GM23338 (cell line): Measurements from ENCODE around the gene AQP1. TPM values are rescaled to one million over a fixed set of nuclear protein-coding genes. Genes with fewer than 3 reads are reported as not detected.

Experiments used
- ATAC-seq: fragments of 200-7000 bp; cut with Tn5 transposase; 3 replicates; pipeline ENCODE4 v1.9.1; 2020
- DNase-seq: peaks from one replicate; pipeline ENCODE4 v3.0.0-alpha.2; 2015; ENCODE audit warnings: low spot score
- H2AFZ ChIP-seq: fragments of 200-600 bp; sonication (generic); 2 replicates; pipeline ENCODE4 v1.8.0; 2016; ENCODE audit warnings: antibody characterized with exemption, mild to moderate bottlenecking, moderate library complexity
- H3F3A ChIP-seq: fragments of 200-600 bp; sonication (generic); replicated peaks from 2 replicates; pipeline ENCODE4 v1.8.0; 2017; ENCODE audit warnings: antibody characterized with exemption, mixed run types, low read depth
- H3K27ac ChIP-seq: fragments of 200-600 bp; sonication (generic); 2 replicates; pipeline ENCODE4 v1.6.1; 2016; ENCODE audit warnings: low read depth
- H3K27me3 ChIP-seq: fragments of 200-600 bp; sonication (generic); 2 replicates; pipeline ENCODE4 v1.8.0; 2016; ENCODE audit warnings: mild to moderate bottlenecking, mixed run types, moderate library complexity; ENCODE audit not compliant: insufficient read depth
- H3K36me3 ChIP-seq: fragments of 200-600 bp; sonication (generic); 2 replicates; pipeline ENCODE4 v1.8.0; 2016; ENCODE audit warnings: mild to moderate bottlenecking; ENCODE audit not compliant: insufficient read depth
- H3K4me1 ChIP-seq: fragments of 200-600 bp; sonication (generic); 2 replicates; pipeline ENCODE4 v1.8.0; 2016; ENCODE audit warnings: mild to moderate bottlenecking, moderate library complexity; ENCODE audit not compliant: insufficient read depth
- H3K4me2 ChIP-seq: fragments of 200-600 bp; sonication (generic); 2 replicates; pipeline ENCODE4 v1.7.1; 2017; ENCODE audit warnings: mixed run types
- H3K4me3 ChIP-seq: fragments of 200-600 bp; sonication (generic); 2 replicates; pipeline ENCODE4 v1.6.1; 2016; ENCODE audit warnings: mixed run types
- H3K79me2 ChIP-seq: fragments of 200-600 bp; sonication (generic); replicated peaks from 2 replicates; pipeline ENCODE4 v1.8.0; 2017; ENCODE audit warnings: mild to moderate bottlenecking; ENCODE audit not compliant: insufficient read depth
- H3K9me2 ChIP-seq: fragments of 200-600 bp; sonication (generic); 2 replicates; pipeline ENCODE4 v1.8.0; 2017; ENCODE audit not compliant: insufficient read depth
- H4K20me1 ChIP-seq: fragments of 200-600 bp; sonication (generic); replicated peaks from 2 replicates; pipeline ENCODE4 v1.8.0; 2017; ENCODE audit warnings: mild to moderate bottlenecking; ENCODE audit not compliant: insufficient read depth
- H3K27ac Mint-ChIP-seq: 2 replicates; pipeline ENCODE4 v1.8.0; 2020; ENCODE audit warnings: inconsistent platforms, mild to moderate bottlenecking, moderate library complexity, mixed read lengths
- H3K27me3 Mint-ChIP-seq: 3 replicates; pipeline ENCODE4 v1.8.0; 2022; ENCODE audit warnings: low read depth, mild to moderate bottlenecking, moderate library complexity, mixed read lengths, inconsistent platforms; ENCODE audit not compliant: insufficient read depth, poor library complexity
- H3K36me3 Mint-ChIP-seq: 3 replicates; pipeline ENCODE4 v1.8.0; 2021; ENCODE audit warnings: low read depth, mild to moderate bottlenecking, inconsistent platforms, moderate library complexity, mixed read lengths
- H3K4me1 Mint-ChIP-seq: 3 replicates; pipeline ENCODE4 v1.8.0; 2020; ENCODE audit warnings: mild to moderate bottlenecking, inconsistent platforms, mixed read lengths
- H3K4me3 Mint-ChIP-seq: 3 replicates; pipeline ENCODE4 v1.8.0; 2021; ENCODE audit warnings: moderate library complexity, mild to moderate bottlenecking, inconsistent platforms, mixed read lengths
- H3K9me3 Mint-ChIP-seq: 3 replicates; pipeline ENCODE4 v1.8.0; 2020; ENCODE audit warnings: moderate library complexity, mild to moderate bottlenecking, inconsistent platforms, mixed read lengths
- CREB1 ChIP-seq: fragments of 250-450 bp; sonication (Bioruptor Pico); IDR thresholded peaks from 2 replicates; pipeline ENCODE4 v1.5.0; 2020; ENCODE audit warnings: low read depth, mild to moderate bottlenecking, moderate library complexity
- CTCF ChIP-seq, 2 experiments: fragments of 200-600 bp in 1 of 2; sonication (generic) in 1 of 2; conservative IDR thresholded peaks; 2 replicates each; pipeline versions ENCODE4 v1.5.1 to v1.6.1; 2016 to 2017; ENCODE audit warnings: antibody characterized with exemption in 2 of 2, low read depth in 2 of 2, mild to moderate bottlenecking in 2 of 2, moderate library complexity in 1 of 2
- EZH2 ChIP-seq: fragments of 200-600 bp; sonication (generic); IDR thresholded peaks from one replicate; pipeline ENCODE4 v1.8.0; 2017; ENCODE audit warnings: antibody characterized with exemption, mild to moderate bottlenecking, low read depth; ENCODE audit not compliant: unreplicated experiment
- EZH2phosphoT487 ChIP-seq: fragments of 200-600 bp; sonication (generic); IDR thresholded peaks from one replicate; pipeline ENCODE4 v1.8.1; 2018; ENCODE audit warnings: antibody characterized with exemption; ENCODE audit not compliant: unreplicated experiment
- POLR2AphosphoS5 ChIP-seq: IDR thresholded peaks from 2 replicates; pipeline ENCODE4 v1.6.1; 2016; ENCODE audit warnings: antibody characterized with exemption, low read depth
- ZNF114 ChIP-seq: fragments of 250-450 bp; sonication (Bioruptor Pico); IDR thresholded peaks from 2 replicates; pipeline ENCODE4 v1.5.0; 2020; ENCODE audit warnings: mild to moderate bottlenecking, moderate library complexity
- ZNF462 ChIP-seq: fragments of 250-450 bp; sonication (Bioruptor Pico); IDR thresholded peaks from 2 replicates; pipeline ENCODE4 v1.5.0; 2020; ENCODE audit warnings: mild to moderate bottlenecking, moderate library complexity
- polyA plus RNA-seq: library from polyadenylated mRNA; unstranded; fragments of >200 nt; fragmentation: Nextera tagmentation; extraction: Ambion mirVana; gene quantifications from 2 replicates; pipeline ENCODE4 v1.2.1, GENCODE V29; 2016
- total RNA-seq: library from RNA; depleted of rRNA; stranded (reverse); fragments of >200 nt; shearing (Covaris generic); gene quantifications from 2 replicates; pipeline ENCODE4 v1.2.3, GENCODE V29; 2014

Gene AQP1
- total and polyA plus RNA-seq, 2 experiments from 2014 or later, result 0.28 TPM; not detected in 1

- no peak overlapping the region for H3K27ac Mint-ChIP-seq
- H3K27me3 Mint-ChIP-seq, result peaks cover 9% of the 10 kb centered on the region
- Histone ChIP-seq H3K36me3 (no peaks in the 10 kb centered on the region), H2AFZ (no peak overlapping the region), H3K79me2 (no peaks in the 10 kb centered on the region), H3K9me2 (no peaks in the 10 kb centered on the region), H3K27ac (no peak overlapping the region), H3K4me3 (no peak overlapping the region), H3K27me3 (no peaks in the 10 kb centered on the region), H3F3A (no peaks in the 10 kb centered on the region), H3K4me2 (no peak overlapping the region), H4K20me1 (no peaks in the 10 kb centered on the region), H3K4me1 (no peaks in the 10 kb centered on the region)
- TF ChIP-seq EZH2phosphoT487, result no peak
- peak in 1 of 2 experiments; percentile 32; a peak in 2 of 4 replicates for TF ChIP-seq CTCF (conservative IDR thresholded peaks at IDR 0.05; ENCODE audit: low read depth in 2 of 2)
- TF ChIP-seq POLR2AphosphoS5, result no peak
- DNase-seq (no peak), ATAC-seq (peak; percentile 59)
- peaks cover 5% of the 10 kb centered on the region for H3K4me1 Mint-ChIP-seq
- no peaks in the 10 kb centered on the region; the same call in 2 of the 3 replicates for H3K36me3 Mint-ChIP-seq
- no peaks in the 10 kb centered on the region for H3K9me3 Mint-ChIP-seq
- H3K4me3 Mint-ChIP-seq, result no peak overlapping the region
Observed at GRCh38 chr7:30907527-30908267, 4.0 kb upstream of the AQP1 start.

- H3K36me3 Mint-ChIP-seq, result no peaks in the 10 kb centered on the region; the same call in 2 of the 3 replicates
- H3K27ac ChIP-seq, result no peak overlapping the region
- no peaks in the 10 kb centered on the region for H3K4me1 ChIP-seq
- H3K4me1 Mint-ChIP-seq, result peaks cover 13% of the 10 kb centered on the region
- H4K20me1 ChIP-seq, result no peaks in the 10 kb centered on the region
- no peaks in the 10 kb centered on the region for H3K9me3 Mint-ChIP-seq
- no peaks in the 10 kb centered on the region for H3K9me2 ChIP-seq
- peak overlapping the region; percentile 49; the same call in 1 of the 2 replicates for H3K27ac Mint-ChIP-seq
- no peaks in the 10 kb centered on the region for H3K36me3 ChIP-seq
- H3K4me2 ChIP-seq, result no peak overlapping the region
- H3F3A ChIP-seq, result no peaks in the 10 kb centered on the region
- peak; percentile 77 for DNase-seq
- TF ChIP-seq EZH2 (no peak), ZNF114 (CRISPR knock-in tag) (no peak), CTCF (conservative IDR thresholded peaks at IDR 0.05; ENCODE audit: low read depth in 2 of 2) (peak; percentile 67 to 86), POLR2AphosphoS5 (no peak), CREB1 (CRISPR knock-in tag) (no peak), ZNF462 (CRISPR knock-in tag) (no peak)
- H3K27me3 ChIP-seq, result no peaks in the 10 kb centered on the region
- no peak overlapping the region for H3K4me3 ChIP-seq
- ATAC-seq, result peak; percentile 73
- H3K4me3 Mint-ChIP-seq, result no peak overlapping the region
- H3K27me3 Mint-ChIP-seq, result peaks cover 13% of the 10 kb centered on the region
- peak overlapping the region; percentile 66; the same call in 1 of the 2 replicates for H2AFZ ChIP-seq
- H3K79me2 ChIP-seq, result no peaks in the 10 kb centered on the region
Observed at GRCh38 chr7:30908681-30909080, 3.0 kb upstream of the AQP1 start.
